HCT116 (cell line): ENCODE measurements around the gene HGF. TPM values are rescaled to one million over a fixed set of nuclear protein-coding genes. Genes with fewer than 3 reads are reported as not detected.

Experiments used
- ATAC-seq: fragments of 200-7000 bp; cut with Tn5 transposase; 2 replicates; pipeline ENCODE4 v1.9.1; 2020; ENCODE audit warnings: mild to moderate bottlenecking, moderate library complexity
- BruUV-seq: library from RNA; stranded (reverse); fragments of 400-500 nt; replicated peaks from 2 replicates; lab custom pipeline; 2021; lab: Mats Ljungman, UMichigan
- CTCF ChIA-PET: fragments of 300-600 bp; sonication (Branson Sonifier 250); formaldehyde crosslinking; loops from one replicate; lab custom pipeline; 2021; ENCODE audit warnings: antibody characterized with exemption; lab: Charles Lee
- POLR2A ChIA-PET: fragments of 300-600, 350-600 bp; sonication (Branson Sonifier 250); formaldehyde crosslinking; loops from one replicate; lab custom pipeline; 2021; ENCODE audit warnings: antibody characterized with exemption; lab: Charles Lee
- RAD21 ChIA-PET, 2 experiments: fragments of 300-600 bp; sonication (Branson Sonifier 250); formaldehyde crosslinking; loops; one replicate each; lab custom pipeline; 2023; ENCODE audit warnings: low total read pairs in 2 of 2; ENCODE audit not compliant: uncharacterized antibody in 2 of 2, unreplicated experiment in 2 of 2, low non-redundant PET in 1 of 2; lab: Charles Lee
- DNase-seq: peaks from one replicate; pipeline ENCODE4 v3.0.0-alpha.2; 2010; ENCODE audit warnings: low read depth, low spot score
- H2AFZ ChIP-seq: fragments of 200-600 bp; shearing (Covaris generic), sonication (generic); 2 replicates; pipeline ENCODE4 v1.6.1; 2017; ENCODE audit warnings: low read depth, mixed run types, mixed read lengths, antibody characterized with exemption, low read length; ENCODE audit not compliant: poor library complexity, severe bottlenecking
- H3K27ac ChIP-seq: 2 replicates; pipeline ENCODE4 v1.5.1; 2012; ENCODE audit warnings: low read depth, low read length
- H3K27me3 ChIP-seq: fragments of 200-600 bp; sonication (generic); 2 replicates; pipeline ENCODE4 v1.6.1; 2016; ENCODE audit warnings: mixed run types, low read length, mixed read lengths; ENCODE audit not compliant: insufficient read depth
- H3K36me3 ChIP-seq, 2 experiments: fragments of 200-500 bp in 1 of 2; fragments of 200-600 bp in 1 of 2; sonication (Bioruptor generic) in 1 of 2; sonication (generic) in 1 of 2; 2 replicates each; pipeline versions ENCODE4 v1.5.1 to v1.6.1; 2014 to 2016; ENCODE audit warnings: low read length in 2 of 2, inconsistent platforms in 1 of 2, mixed read lengths in 1 of 2, mixed run types in 1 of 2; ENCODE audit not compliant: insufficient read depth in 2 of 2, control insufficient read depth in 1 of 2
- H3K4me1 ChIP-seq, 2 experiments: fragments of 200-600 bp in 1 of 2; sonication (generic) in 1 of 2; 2 replicates each; pipeline versions ENCODE4 v1.5.1 to v1.6.1; 2012 to 2017; ENCODE audit warnings: low read length in 2 of 2, inconsistent platforms in 1 of 2, mild to moderate bottlenecking in 1 of 2, mixed read lengths in 1 of 2, mixed run types in 1 of 2, moderate library complexity in 1 of 2; ENCODE audit not compliant: insufficient read depth in 2 of 2, control insufficient read depth in 1 of 2
- H3K4me2 ChIP-seq: fragments of 200-600 bp; sonication (generic); 2 replicates; pipeline ENCODE4 v1.6.1; 2017; ENCODE audit warnings: mixed run types, low read length, mixed read lengths
- H3K4me3 ChIP-seq, 2 experiments: fragments of 200-600 bp in 1 of 2; sonication (generic) in 1 of 2; replicated peaks in 1 of 2; 2 replicates each; pipeline ENCODE4 v1.5.1; 2011 to 2016; ENCODE audit warnings: low read length in 2 of 2, control low read depth in 1 of 2, low read depth in 1 of 2, mild to moderate bottlenecking in 1 of 2, mixed read lengths in 1 of 2, mixed run types in 1 of 2
- H3K79me2 ChIP-seq: fragments of 200-600 bp; sonication (generic); 2 replicates; pipeline ENCODE4 v1.6.1; 2017; ENCODE audit warnings: mild to moderate bottlenecking, mixed run types, low read length, moderate library complexity, mixed read lengths; ENCODE audit not compliant: insufficient read depth
- H3K9ac ChIP-seq: fragments of 200-600 bp; sonication (generic); 2 replicates; pipeline ENCODE4 v1.6.1; 2016; ENCODE audit warnings: low read length, mixed read lengths
- H3K9me2 ChIP-seq: fragments of 200-600 bp; sonication (generic), shearing (Covaris generic); 2 replicates; pipeline ENCODE4 v1.6.1; 2017; ENCODE audit warnings: mixed run types, mild to moderate bottlenecking, moderate library complexity; ENCODE audit not compliant: insufficient read depth
- H3K9me3 ChIP-seq, 2 experiments: fragments of 200-500 bp in 1 of 2; fragments of 200-600 bp in 1 of 2; sonication (Bioruptor generic) in 1 of 2; sonication (generic) in 1 of 2; 2 replicates each; pipeline ENCODE4 v1.6.1; 2014 to 2017; ENCODE audit warnings: low read length in 2 of 2, mixed read lengths in 2 of 2, inconsistent platforms in 1 of 2, low read depth in 1 of 2, mild to moderate bottlenecking in 1 of 2, mixed run types in 1 of 2, moderate library complexity in 1 of 2; ENCODE audit not compliant: control insufficient read depth in 1 of 2, insufficient read depth in 1 of 2
- H4K20me1 ChIP-seq: fragments of 200-600 bp; sonication (generic), shearing (Covaris generic); 2 replicates; pipeline ENCODE4 v1.6.1; 2017; ENCODE audit warnings: mixed run types, mild to moderate bottlenecking, moderate library complexity; ENCODE audit not compliant: insufficient read depth
- CEBPB ChIP-seq: IDR thresholded peaks from 2 replicates; pipeline ENCODE4 v1.6.1; 2012; ENCODE audit warnings: low read depth
- FOSL1 ChIP-seq: IDR thresholded peaks from 2 replicates; pipeline ENCODE4 v1.6.1; 2012; ENCODE audit warnings: low read depth
- JUND ChIP-seq: IDR thresholded peaks from 2 replicates; pipeline ENCODE4 v1.6.1; 2012
- POLR2A ChIP-seq: IDR thresholded peaks from 2 replicates; pipeline ENCODE4 v1.7.0; 2011; ENCODE audit warnings: borderline replicate concordance; ENCODE audit not compliant: insufficient read depth, insufficient read length; ENCODE audit errors: extremely low read depth
- SIN3A ChIP-seq: IDR thresholded peaks from 2 replicates; pipeline ENCODE4 v1.6.1; 2012; ENCODE audit warnings: low read depth
- SP1 ChIP-seq: IDR thresholded peaks from 2 replicates; pipeline ENCODE4 v1.6.1; 2012; ENCODE audit warnings: low read depth
- SRF ChIP-seq: IDR thresholded peaks from 2 replicates; pipeline ENCODE4 v1.6.1; 2012; ENCODE audit warnings: low read depth
- TCF7L2 ChIP-seq: IDR thresholded peaks from 2 replicates; pipeline ENCODE4 v1.7.0; 2011; ENCODE audit warnings: borderline replicate concordance, inconsistent platforms; ENCODE audit not compliant: insufficient read depth, insufficient read length; ENCODE audit errors: extremely low read depth
- YY1 ChIP-seq: IDR thresholded peaks from 2 replicates; pipeline ENCODE4 v1.6.1; 2011; ENCODE audit warnings: low read length, low read depth, moderate library complexity, mild to moderate bottlenecking; ENCODE audit not compliant: insufficient replicate concordance; ENCODE audit errors: extremely low read depth
- intact Hi-C: fragments of 100-400 bp; cut with micrococcal nuclease; formaldehyde crosslinking; loops from 2 replicates; pipeline ENCODE4 v1.10.0; 2022
- total RNA-seq: library from RNA; stranded (reverse); gene quantifications from one replicate; pipeline ENCODE4 v1.2.1, GENCODE V29; 2021; ENCODE audit not compliant: unreplicated experiment
- TF ChIP-seq, protein P1 (sequence below): IDR thresholded peaks from 2 replicates; pipeline ENCODE4 v1.6.1; 2012
- TF ChIP-seq, protein P2 (sequence below): IDR thresholded peaks from 2 replicates; pipeline ENCODE4 v1.6.1; 2012
- TF ChIP-seq, protein P3 (sequence below), 3 experiments: fragments of 200-600 bp in 1 of 3; sonication (generic) in 1 of 3; IDR thresholded peaks in 2 of 3; conservative IDR thresholded peaks in 1 of 3; 2 replicates each; pipeline ENCODE4 v1.5.1; 2012 to 2017; ENCODE audit warnings: low read depth in 2 of 3, low read length in 2 of 3, antibody characterized with exemption in 1 of 3, borderline replicate concordance in 1 of 3, control low read depth in 1 of 3, mild to moderate bottlenecking in 1 of 3, mixed read lengths in 1 of 3, mixed run types in 1 of 3, moderate library complexity in 1 of 3; ENCODE audit not compliant: insufficient read depth in 1 of 3
- TF ChIP-seq, protein P4 (sequence below): IDR thresholded peaks from 2 replicates; pipeline ENCODE4 v1.6.1; 2012; ENCODE audit warnings: low read depth
- TF ChIP-seq, protein P5 (sequence below): IDR thresholded peaks from 2 replicates; pipeline ENCODE4 v1.6.1; 2011; ENCODE audit warnings: mild to moderate bottlenecking, low read length, moderate library complexity; ENCODE audit not compliant: insufficient replicate concordance; ENCODE audit errors: extremely low read depth

The HGF gene
- total RNA-seq, 1 experiment from 2014 or later = 0.15 TPM

DNA sequence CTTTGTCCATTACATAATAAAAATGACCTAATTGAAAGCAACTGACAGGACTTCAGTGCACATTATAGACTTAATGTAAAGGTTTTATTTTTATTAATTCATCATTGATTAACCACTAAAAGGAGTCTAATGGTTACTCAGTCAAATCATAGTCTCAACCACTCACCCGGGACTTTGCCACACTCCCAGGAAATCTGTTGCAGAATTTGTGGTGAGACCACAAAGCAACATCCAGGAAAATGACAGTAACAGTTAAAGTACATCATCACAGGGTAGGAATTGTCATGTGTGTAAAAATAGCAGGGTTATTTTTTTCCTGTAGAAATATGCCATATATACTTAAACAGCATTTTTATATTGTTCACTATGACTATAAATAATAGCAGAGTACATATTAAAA lies 6.3 kb upstream of the HGF start:
- Histone ChIP-seq H3K27me3 (no peaks in the 10 kb centered on the region), H3K9me2 (no peaks in the 10 kb centered on the region), H4K20me1 (no peaks in the 10 kb centered on the region), H2AFZ (no peak overlapping the region), H3K36me3 (no peaks in the 10 kb centered on the region), H3K4me1 (no peaks in the 10 kb centered on the region), H3K4me2 (no peak overlapping the region), H3K9ac (no peak overlapping the region), H3K79me2 (no peaks in the 10 kb centered on the region), H3K27ac (no peak overlapping the region), H3K4me3 (no peak overlapping the region), H3K9me3 (no peaks in the 10 kb centered on the region)
- ChIA-PET POLR2A (no interaction called here), RAD21 (interaction anchor here in 1 of 2 experiments (0.7 kb wide), 1 partner anchor 275 kb away, joined by 3 read pairs; no protein-coding TSS in a partner anchor), CTCF (interaction anchor here (0.8 to 1.7 kb wide), 3 partner anchors 14 to 277 kb away, joined by 4 to 6 read pairs (median 4); no protein-coding TSS in a partner anchor)
- TF ChIP-seq, protein P1, sequence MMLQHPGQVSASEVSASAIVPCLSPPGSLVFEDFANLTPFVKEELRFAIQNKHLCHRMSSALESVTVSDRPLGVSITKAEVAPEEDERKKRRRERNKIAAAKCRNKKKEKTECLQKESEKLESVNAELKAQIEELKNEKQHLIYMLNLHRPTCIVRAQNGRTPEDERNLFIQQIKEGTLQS = no peak
- TF ChIP-seq, protein P2, sequence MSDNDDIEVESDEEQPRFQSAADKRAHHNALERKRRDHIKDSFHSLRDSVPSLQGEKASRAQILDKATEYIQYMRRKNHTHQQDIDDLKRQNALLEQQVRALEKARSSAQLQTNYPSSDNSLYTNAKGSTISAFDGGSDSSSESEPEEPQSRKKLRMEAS = no peak
- TF ChIP-seq SP1 (no peak), JUND (no peak), TCF7L2 (no peak), SRF (no peak), SIN3A (no peak), FOSL1 (no peak), POLR2A (no peak), CEBPB (no peak), YY1 (no peak)
- TF ChIP-seq, protein P3, sequence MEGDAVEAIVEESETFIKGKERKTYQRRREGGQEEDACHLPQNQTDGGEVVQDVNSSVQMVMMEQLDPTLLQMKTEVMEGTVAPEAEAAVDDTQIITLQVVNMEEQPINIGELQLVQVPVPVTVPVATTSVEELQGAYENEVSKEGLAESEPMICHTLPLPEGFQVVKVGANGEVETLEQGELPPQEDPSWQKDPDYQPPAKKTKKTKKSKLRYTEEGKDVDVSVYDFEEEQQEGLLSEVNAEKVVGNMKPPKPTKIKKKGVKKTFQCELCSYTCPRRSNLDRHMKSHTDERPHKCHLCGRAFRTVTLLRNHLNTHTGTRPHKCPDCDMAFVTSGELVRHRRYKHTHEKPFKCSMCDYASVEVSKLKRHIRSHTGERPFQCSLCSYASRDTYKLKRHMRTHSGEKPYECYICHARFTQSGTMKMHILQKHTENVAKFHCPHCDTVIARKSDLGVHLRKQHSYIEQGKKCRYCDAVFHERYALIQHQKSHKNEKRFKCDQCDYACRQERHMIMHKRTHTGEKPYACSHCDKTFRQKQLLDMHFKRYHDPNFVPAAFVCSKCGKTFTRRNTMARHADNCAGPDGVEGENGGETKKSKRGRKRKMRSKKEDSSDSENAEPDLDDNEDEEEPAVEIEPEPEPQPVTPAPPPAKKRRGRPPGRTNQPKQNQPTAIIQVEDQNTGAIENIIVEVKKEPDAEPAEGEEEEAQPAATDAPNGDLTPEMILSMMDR (IDR thresholded peaks at IDR 0.05 in 2 of 3, conservative IDR thresholded peaks at IDR 0.05 in 1 of 3; ENCODE audit: borderline replicate concordance in 1 of 3, insufficient read depth in 1 of 3, low read depth in 2 of 3, low read length in 2 of 3) = no peak
- TF ChIP-seq, protein P4, sequence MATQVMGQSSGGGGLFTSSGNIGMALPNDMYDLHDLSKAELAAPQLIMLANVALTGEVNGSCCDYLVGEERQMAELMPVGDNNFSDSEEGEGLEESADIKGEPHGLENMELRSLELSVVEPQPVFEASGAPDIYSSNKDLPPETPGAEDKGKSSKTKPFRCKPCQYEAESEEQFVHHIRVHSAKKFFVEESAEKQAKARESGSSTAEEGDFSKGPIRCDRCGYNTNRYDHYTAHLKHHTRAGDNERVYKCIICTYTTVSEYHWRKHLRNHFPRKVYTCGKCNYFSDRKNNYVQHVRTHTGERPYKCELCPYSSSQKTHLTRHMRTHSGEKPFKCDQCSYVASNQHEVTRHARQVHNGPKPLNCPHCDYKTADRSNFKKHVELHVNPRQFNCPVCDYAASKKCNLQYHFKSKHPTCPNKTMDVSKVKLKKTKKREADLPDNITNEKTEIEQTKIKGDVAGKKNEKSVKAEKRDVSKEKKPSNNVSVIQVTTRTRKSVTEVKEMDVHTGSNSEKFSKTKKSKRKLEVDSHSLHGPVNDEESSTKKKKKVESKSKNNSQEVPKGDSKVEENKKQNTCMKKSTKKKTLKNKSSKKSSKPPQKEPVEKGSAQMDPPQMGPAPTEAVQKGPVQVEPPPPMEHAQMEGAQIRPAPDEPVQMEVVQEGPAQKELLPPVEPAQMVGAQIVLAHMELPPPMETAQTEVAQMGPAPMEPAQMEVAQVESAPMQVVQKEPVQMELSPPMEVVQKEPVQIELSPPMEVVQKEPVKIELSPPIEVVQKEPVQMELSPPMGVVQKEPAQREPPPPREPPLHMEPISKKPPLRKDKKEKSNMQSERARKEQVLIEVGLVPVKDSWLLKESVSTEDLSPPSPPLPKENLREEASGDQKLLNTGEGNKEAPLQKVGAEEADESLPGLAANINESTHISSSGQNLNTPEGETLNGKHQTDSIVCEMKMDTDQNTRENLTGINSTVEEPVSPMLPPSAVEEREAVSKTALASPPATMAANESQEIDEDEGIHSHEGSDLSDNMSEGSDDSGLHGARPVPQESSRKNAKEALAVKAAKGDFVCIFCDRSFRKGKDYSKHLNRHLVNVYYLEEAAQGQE = no peak
- TF ChIP-seq, protein P5, sequence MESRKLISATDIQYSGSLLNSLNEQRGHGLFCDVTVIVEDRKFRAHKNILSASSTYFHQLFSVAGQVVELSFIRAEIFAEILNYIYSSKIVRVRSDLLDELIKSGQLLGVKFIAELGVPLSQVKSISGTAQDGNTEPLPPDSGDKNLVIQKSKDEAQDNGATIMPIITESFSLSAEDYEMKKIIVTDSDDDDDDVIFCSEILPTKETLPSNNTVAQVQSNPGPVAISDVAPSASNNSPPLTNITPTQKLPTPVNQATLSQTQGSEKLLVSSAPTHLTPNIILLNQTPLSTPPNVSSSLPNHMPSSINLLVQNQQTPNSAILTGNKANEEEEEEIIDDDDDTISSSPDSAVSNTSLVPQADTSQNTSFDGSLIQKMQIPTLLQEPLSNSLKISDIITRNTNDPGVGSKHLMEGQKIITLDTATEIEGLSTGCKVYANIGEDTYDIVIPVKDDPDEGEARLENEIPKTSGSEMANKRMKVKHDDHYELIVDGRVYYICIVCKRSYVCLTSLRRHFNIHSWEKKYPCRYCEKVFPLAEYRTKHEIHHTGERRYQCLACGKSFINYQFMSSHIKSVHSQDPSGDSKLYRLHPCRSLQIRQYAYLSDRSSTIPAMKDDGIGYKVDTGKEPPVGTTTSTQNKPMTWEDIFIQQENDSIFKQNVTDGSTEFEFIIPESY = no peak
- ATAC-seq (no peak), DNase-seq (no peak)
- intact Hi-C loops = loop anchor here (5.0 kb wide), 1 partner anchor 951 kb away; no protein-coding TSS in a partner anchor
- no TSS peak for BruUV-seq
